ENCODE data around the gene AMBRA1.

- no peak for TF ChIP-seq CTCF (conservative IDR thresholded peaks at IDR 0.05; ENCODE audit: low read depth, low read length)
- no peak for TF ChIP-seq EZH2 (IDR thresholded peaks at IDR 0.05; ENCODE audit: low read length, unreplicated experiment)
These were observed 5.7 kb upstream of the AMBRA1 start for GRCh38 chr11:46599340-46600193.
